ENCODE data around the gene BATF.

BATF gene

DNA sequence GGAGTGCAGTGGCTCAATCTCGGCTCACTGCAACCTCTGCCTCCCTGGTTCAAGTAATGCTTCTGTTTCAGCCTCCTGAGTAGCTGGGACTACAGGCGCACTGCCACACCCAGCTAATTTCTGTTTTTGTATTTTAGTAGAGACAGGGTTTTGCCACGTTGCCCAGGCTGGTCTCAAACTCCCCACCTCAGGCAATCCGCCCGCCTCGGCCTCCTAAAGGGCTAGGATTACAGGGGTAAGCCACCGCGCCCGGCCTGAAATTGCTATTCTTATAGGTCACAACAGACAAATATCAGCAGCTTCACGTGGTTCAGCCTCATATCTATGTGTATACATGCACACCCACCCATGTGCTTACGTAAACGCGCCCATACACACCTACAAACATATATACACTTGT is 23.6 kb downstream of the BATF start:
- TF ChIP-seq POLR2AphosphoS5 (IDR thresholded peaks at IDR 0.05; ENCODE audit: low read depth, low read length) (no peak), REST (IDR thresholded peaks at IDR 0.05; ENCODE audit: insufficient read depth in 1 of 2, low read depth in 2 of 2, low read length in 2 of 2) (no peak), FOXP2 (optimal IDR thresholded peaks at IDR 0.05; ENCODE audit: borderline replicate concordance, extremely low read depth, extremely low read length, insufficient read depth) (no peak)

DNA sequence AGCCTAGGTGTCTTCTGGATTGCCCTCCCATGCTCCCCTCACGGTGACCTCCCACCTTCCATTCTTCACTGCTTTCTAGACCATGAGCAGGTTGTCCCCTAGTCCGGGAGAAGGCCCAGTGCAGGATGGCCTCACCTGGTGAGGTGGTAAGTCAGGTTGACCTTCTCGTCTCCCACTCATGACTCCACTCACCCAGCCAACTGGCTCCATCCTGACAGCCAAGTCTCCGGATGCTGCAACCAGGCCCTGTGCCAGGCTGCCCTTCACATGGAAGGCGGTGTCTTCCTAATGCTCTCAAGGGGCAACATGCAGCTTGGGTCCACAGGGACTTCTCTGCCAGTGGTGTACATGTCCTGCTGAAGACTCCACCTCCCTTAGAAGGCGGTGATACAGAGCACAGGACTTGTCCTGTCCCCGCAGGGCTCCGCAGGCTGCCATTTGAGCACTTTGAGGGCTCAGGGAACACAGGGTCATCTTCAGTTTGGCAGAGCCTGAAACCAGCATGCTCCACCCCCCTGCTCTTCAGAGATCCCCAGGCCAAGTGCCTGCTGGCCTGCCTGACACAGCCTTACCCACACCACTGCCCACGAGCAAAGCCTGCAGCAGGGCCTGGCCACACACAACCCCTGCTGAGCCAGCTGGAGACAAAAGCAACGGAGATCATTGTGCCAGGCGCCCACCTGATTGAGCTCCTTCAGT is 25.4 kb downstream of the BATF start:
- TF ChIP-seq SIN3A (IDR thresholded peaks at IDR 0.05; ENCODE audit: borderline replicate concordance, insufficient read depth, low read length) (no peak), TAF1 (IDR thresholded peaks at IDR 0.05; ENCODE audit: borderline replicate concordance, insufficient read depth, low read length) (no peak), FOXP2 (optimal IDR thresholded peaks at IDR 0.05; ENCODE audit: borderline replicate concordance, extremely low read depth, extremely low read length, insufficient read depth) (no peak), POLR2AphosphoS5 (IDR thresholded peaks at IDR 0.05; ENCODE audit: low read depth, low read length) (no peak), REST (IDR thresholded peaks at IDR 0.05; ENCODE audit: insufficient read depth in 1 of 2, low read depth in 2 of 2, low read length in 2 of 2) (no peak)

- TF ChIP-seq REST (IDR thresholded peaks at IDR 0.05; ENCODE audit: insufficient read depth in 1 of 2, low read depth in 2 of 2, low read length in 2 of 2): no peak
- TF ChIP-seq FOXP2 (optimal IDR thresholded peaks at IDR 0.05; ENCODE audit: borderline replicate concordance, extremely low read depth, extremely low read length, insufficient read depth): no peak
- no peak for TF ChIP-seq SIN3A (IDR thresholded peaks at IDR 0.05; ENCODE audit: borderline replicate concordance, insufficient read depth, low read length)
- no peak for TF ChIP-seq TAF1 (IDR thresholded peaks at IDR 0.05; ENCODE audit: borderline replicate concordance, insufficient read depth, low read length)
- TF ChIP-seq POLR2AphosphoS5 (IDR thresholded peaks at IDR 0.05; ENCODE audit: low read depth, low read length): no peak
Observed at GRCh38 chr14:75548544-75548943, 26.3 kb downstream of the BATF start.

- TF ChIP-seq REST (IDR thresholded peaks at IDR 0.05; ENCODE audit: insufficient read depth in 1 of 2, low read depth in 2 of 2, low read length in 2 of 2) (no peak), POLR2AphosphoS5 (IDR thresholded peaks at IDR 0.05; ENCODE audit: low read depth, low read length) (no peak)
Observed at GRCh38 chr14:75549169-75549568, 26.9 kb downstream of the BATF start.

DNA sequence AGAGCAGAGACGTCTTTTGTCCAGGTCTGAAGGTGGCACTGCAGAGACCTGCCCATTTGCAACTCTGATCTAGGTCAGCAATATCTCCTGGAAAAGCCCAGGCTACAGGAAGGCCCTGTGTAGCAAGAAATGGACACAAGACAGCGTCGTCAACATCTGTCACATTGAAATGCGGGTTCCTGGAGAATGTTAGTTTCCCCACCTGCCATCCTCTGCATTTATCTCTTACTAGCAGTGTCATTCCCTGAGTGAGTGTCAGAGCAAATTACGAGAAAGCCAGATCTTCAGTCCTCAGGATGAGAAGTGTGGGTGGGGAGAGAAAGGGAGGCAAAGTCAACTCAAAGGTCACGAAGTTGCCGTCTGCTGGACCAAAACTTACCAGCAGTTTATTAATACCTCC is 28.8 kb downstream of the BATF start:
- no peak for TF ChIP-seq REST (IDR thresholded peaks at IDR 0.05; ENCODE audit: insufficient read depth in 1 of 2, low read depth in 2 of 2, low read length in 2 of 2)
- TF ChIP-seq TAF1 (IDR thresholded peaks at IDR 0.05; ENCODE audit: borderline replicate concordance, insufficient read depth, low read length): no peak
- TF ChIP-seq POLR2AphosphoS5 (IDR thresholded peaks at IDR 0.05; ENCODE audit: low read depth, low read length): no peak
- TF ChIP-seq SIN3A (IDR thresholded peaks at IDR 0.05; ENCODE audit: borderline replicate concordance, insufficient read depth, low read length): no peak
- TF ChIP-seq FOXP2 (optimal IDR thresholded peaks at IDR 0.05; ENCODE audit: borderline replicate concordance, extremely low read depth, extremely low read length, insufficient read depth): no peak

Measured in PFSK-1 (cell line).